SK-N-SH (cell line): ENCODE data around the gene NTM. TPM values are rescaled to one million over a fixed set of nuclear protein-coding genes. Genes with fewer than 3 reads are reported as not detected.

Source experiments
- CTCF ChIA-PET: fragments of 300-600, 350-600 bp; formaldehyde crosslinking; extraction: SDS; loops from one replicate; lab custom pipeline; 2021; lab: Yijun Ruan, JAX
- POLR2A ChIA-PET: fragments of 350-600 bp; sonication (Branson Sonifier 250); formaldehyde crosslinking; extraction: SDS; loops from one replicate; lab custom pipeline; 2020; ENCODE audit warnings: antibody characterized with exemption, inconsistent platforms; lab: Yijun Ruan, JAX
- DNase-seq: peaks from one replicate; pipeline ENCODE4 v3.0.0; 2012
- H2AFZ ChIP-seq: fragments of 200-600 bp; sonication (generic); 2 replicates; pipeline ENCODE4 v1.8.1; 2016; ENCODE audit warnings: antibody characterized with exemption, mild to moderate bottlenecking, low read depth
- H3F3A ChIP-seq: fragments of 200-600 bp; sonication (generic); replicated peaks from 2 replicates; pipeline ENCODE3; 2016; ENCODE audit warnings: antibody characterized with exemption, mild to moderate bottlenecking; ENCODE audit not compliant: insufficient read depth
- H3K27ac ChIP-seq, 2 experiments: fragments of 200-500 bp in 1 of 2; fragments of 200-600 bp in 1 of 2; sonication (Bioruptor generic) in 1 of 2; sonication (generic), shearing (Covaris generic) in 1 of 2; 2 replicates each; pipeline versions ENCODE4 v1.5.1 to v1.6.1; 2014 to 2016; ENCODE audit warnings: low read depth in 2 of 2, inconsistent platforms in 1 of 2, low read length in 1 of 2, mild to moderate bottlenecking in 1 of 2, mixed read lengths in 1 of 2
- H3K27me3 ChIP-seq: fragments of 200-600 bp; sonication (generic), shearing (Covaris generic); 2 replicates; pipeline ENCODE4 v1.6.1; 2016; ENCODE audit warnings: mixed run types; ENCODE audit not compliant: insufficient read depth
- H3K36me3 ChIP-seq, 2 experiments: fragments of 200-500 bp in 1 of 2; fragments of 200-600 bp in 1 of 2; sonication (Bioruptor generic) in 1 of 2; sonication (generic) in 1 of 2; replicated peaks in 1 of 2; 2 replicates each; pipeline versions ENCODE3 to v1.5.1; 2014 to 2016; ENCODE audit warnings: low read length in 1 of 2, mild to moderate bottlenecking in 1 of 2; ENCODE audit not compliant: insufficient read depth in 2 of 2, control insufficient read depth in 1 of 2
- H3K4me1 ChIP-seq, 2 experiments: fragments of 200-500 bp in 1 of 2; fragments of 200-600 bp in 1 of 2; sonication (Bioruptor generic) in 1 of 2; sonication (generic), shearing (Covaris generic) in 1 of 2; 2 replicates each; pipeline versions ENCODE4 v1.5.1 to v1.6.1; 2014 to 2016; ENCODE audit warnings: low read depth in 1 of 2, low read length in 1 of 2, mixed run types in 1 of 2; ENCODE audit not compliant: insufficient read depth in 2 of 2, control insufficient read depth in 1 of 2
- H3K4me2 ChIP-seq: fragments of 200-600 bp; sonication (generic), shearing (Covaris generic); 2 replicates; pipeline ENCODE4 v1.6.1; 2017; ENCODE audit warnings: mixed run types
- H3K4me3 ChIP-seq, 2 experiments: fragments of 200-500 bp in 1 of 2; fragments of 200-600 bp in 1 of 2; sonication (Bioruptor generic) in 1 of 2; sonication (generic), shearing (Covaris generic) in 1 of 2; 2 replicates each; pipeline versions ENCODE4 v1.5.1 to v1.8.1; 2014 to 2016; ENCODE audit warnings: low read depth in 2 of 2, inconsistent platforms in 1 of 2, low read length in 1 of 2, mild to moderate bottlenecking in 1 of 2, mixed read lengths in 1 of 2, moderate library complexity in 1 of 2
- H3K79me2 ChIP-seq: fragments of 200-600 bp; sonication (generic); 2 replicates; pipeline ENCODE4 v1.8.1; 2017; ENCODE audit warnings: mild to moderate bottlenecking; ENCODE audit not compliant: insufficient read depth
- H3K9ac ChIP-seq: fragments of 200-600 bp; sonication (generic); 2 replicates; pipeline ENCODE4 v1.6.1; 2017; ENCODE audit warnings: mixed run types
- H3K9me2 ChIP-seq: fragments of 200-600 bp; sonication (generic); 2 replicates; pipeline ENCODE4 v1.6.1; 2017; ENCODE audit warnings: mixed run types
- H3K9me3 ChIP-seq: fragments of 200-600 bp; sonication (generic); 2 replicates; pipeline ENCODE4 v1.6.1; 2017; ENCODE audit warnings: mixed run types, mild to moderate bottlenecking, moderate library complexity
- H4K20me1 ChIP-seq: fragments of 200-600 bp; sonication (generic); 2 replicates; pipeline ENCODE4 v1.6.1; 2017; ENCODE audit warnings: mild to moderate bottlenecking, mixed run types; ENCODE audit not compliant: insufficient read depth
- ELF1 ChIP-seq: IDR thresholded peaks from 2 replicates; pipeline ENCODE4 v1.4.0; 2012
- FOSL2 ChIP-seq: IDR thresholded peaks from 2 replicates; pipeline ENCODE4 v1.4.0; 2012; ENCODE audit warnings: low read depth, mild to moderate bottlenecking, moderate library complexity, borderline replicate concordance
- GATA2 ChIP-seq: sonication (generic); formaldehyde crosslinking; IDR thresholded peaks from 2 replicates; pipeline ENCODE4 v1.5.0; 2020; ENCODE audit warnings: mild to moderate bottlenecking, missing genetic modification reagents
- JUND ChIP-seq: IDR thresholded peaks from 2 replicates; pipeline ENCODE4 v1.4.0; 2012
- MEF2A ChIP-seq: IDR thresholded peaks from 2 replicates; pipeline ENCODE4 v1.4.0; 2012; ENCODE audit warnings: low read depth, borderline replicate concordance
- NRF1 ChIP-seq: IDR thresholded peaks from 2 replicates; pipeline ENCODE4 v1.6.1; 2012; ENCODE audit warnings: low read depth, mild to moderate bottlenecking, low read length
- POLR2AphosphoS5 ChIP-seq: IDR thresholded peaks from 2 replicates; pipeline ENCODE4 v1.6.1; 2012; ENCODE audit warnings: low read depth, low read length
- RFX5 ChIP-seq: IDR thresholded peaks from 2 replicates; pipeline ENCODE4 v1.6.1; 2012; ENCODE audit warnings: mild to moderate bottlenecking, improper control_type of control experiment, low read length
- SIN3A ChIP-seq: IDR thresholded peaks from 2 replicates; pipeline ENCODE4 v1.6.1; 2012; ENCODE audit warnings: low read depth, mild to moderate bottlenecking, low read length, moderate library complexity, borderline replicate concordance
- USF2 ChIP-seq: fragments of 150-350 bp; IDR thresholded peaks from 2 replicates; pipeline ENCODE4 v1.6.1; 2017; ENCODE audit warnings: antibody characterized with exemption, low read length, low read depth, borderline replicate concordance
- YY1 ChIP-seq: IDR thresholded peaks from 2 replicates; pipeline ENCODE4 v1.4.0; 2012; ENCODE audit warnings: low read depth, mild to moderate bottlenecking
- WGBS: methylation state at CpG from one replicate; pipeline ENCODE4 v1.1.6; 2017; ENCODE audit warnings: low lambda C conversion rate; 5-methylcytosine and 5-hydroxymethylcytosine counted together
- polyA plus RNA-seq, 3 experiments: library from polyadenylated mRNA; depleted of rRNA; stranded (reverse); fragments of >200 nt; gene quantifications; 2 replicates each; pipeline ENCODE4 v1.2.3, GENCODE V29; 2012
- TF ChIP-seq, protein P1 (sequence below): fragments of 200-600 bp; sonication (generic); IDR thresholded peaks from 2 replicates; pipeline ENCODE4 v1.6.1; 2017; ENCODE audit warnings: antibody characterized with exemption, mild to moderate bottlenecking, moderate library complexity
- TF ChIP-seq, protein P2 (sequence below): IDR thresholded peaks from 2 replicates; pipeline ENCODE4 v1.4.0; 2012; ENCODE audit warnings: low read depth, borderline replicate concordance

NTM gene
- polyA plus RNA-seq, 1 of the 3 experiments (the other 2 are of a cell fraction): 20.0 TPM

- Histone ChIP-seq H2AFZ (no peak overlapping the region), H4K20me1 (no peaks in the 10 kb centered on the region), H3K9me3 (no peaks in the 10 kb centered on the region), H3K27ac (no peak overlapping the region), H3F3A (no peaks in the 10 kb centered on the region), H3K9me2 (no peaks in the 10 kb centered on the region), H3K79me2 (no peaks in the 10 kb centered on the region), H3K4me2 (no peak overlapping the region), H3K9ac (no peak overlapping the region), H3K27me3 (no peaks in the 10 kb centered on the region), H3K4me1 (no peaks in the 10 kb centered on the region), H3K4me3 (no peak overlapping the region), H3K36me3 (no peaks in the 10 kb centered on the region)
- POLR2A ChIA-PET: no interaction called here
- WGBS: 6% methylated on average over 1 of the region's 1 CpG
- CTCF ChIA-PET: no interaction called here
- TF ChIP-seq RFX5 (no peak), USF2 (no peak), GATA2 (CRISPR knock-in tag) (no peak), FOSL2 (no peak), YY1 (no peak), MEF2A (no peak), NRF1 (no peak), SIN3A (no peak), JUND (no peak)
- TF ChIP-seq, protein P1, sequence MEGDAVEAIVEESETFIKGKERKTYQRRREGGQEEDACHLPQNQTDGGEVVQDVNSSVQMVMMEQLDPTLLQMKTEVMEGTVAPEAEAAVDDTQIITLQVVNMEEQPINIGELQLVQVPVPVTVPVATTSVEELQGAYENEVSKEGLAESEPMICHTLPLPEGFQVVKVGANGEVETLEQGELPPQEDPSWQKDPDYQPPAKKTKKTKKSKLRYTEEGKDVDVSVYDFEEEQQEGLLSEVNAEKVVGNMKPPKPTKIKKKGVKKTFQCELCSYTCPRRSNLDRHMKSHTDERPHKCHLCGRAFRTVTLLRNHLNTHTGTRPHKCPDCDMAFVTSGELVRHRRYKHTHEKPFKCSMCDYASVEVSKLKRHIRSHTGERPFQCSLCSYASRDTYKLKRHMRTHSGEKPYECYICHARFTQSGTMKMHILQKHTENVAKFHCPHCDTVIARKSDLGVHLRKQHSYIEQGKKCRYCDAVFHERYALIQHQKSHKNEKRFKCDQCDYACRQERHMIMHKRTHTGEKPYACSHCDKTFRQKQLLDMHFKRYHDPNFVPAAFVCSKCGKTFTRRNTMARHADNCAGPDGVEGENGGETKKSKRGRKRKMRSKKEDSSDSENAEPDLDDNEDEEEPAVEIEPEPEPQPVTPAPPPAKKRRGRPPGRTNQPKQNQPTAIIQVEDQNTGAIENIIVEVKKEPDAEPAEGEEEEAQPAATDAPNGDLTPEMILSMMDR: no peak
- DNase-seq: no peak
Measured at GRCh38 chr11:131351848-131352247, 18.6 kb upstream of the NTM start.

DNA sequence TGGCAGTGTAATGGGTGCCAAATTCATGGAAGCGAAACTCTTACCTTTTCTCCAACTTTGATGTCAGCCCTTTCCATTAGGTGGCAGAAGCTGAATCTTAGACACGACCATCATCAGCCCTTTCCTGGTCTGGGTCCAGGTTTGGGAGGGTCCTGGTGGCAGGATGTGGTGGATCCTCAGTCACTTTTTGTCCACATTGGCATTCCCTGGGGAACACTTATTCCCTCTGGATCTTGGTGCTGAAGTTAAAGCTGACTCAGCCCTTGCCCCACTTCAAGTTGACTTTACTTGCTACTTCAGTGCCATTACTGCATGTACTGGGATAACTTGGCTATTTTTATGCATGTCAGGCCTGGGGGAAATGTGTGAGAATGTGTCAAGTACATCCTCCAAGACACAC lies 16.6 kb upstream of the NTM start:
- Histone ChIP-seq H3K36me3 (no peaks in the 10 kb centered on the region), H2AFZ (no peak overlapping the region), H3K9me2 (no peaks in the 10 kb centered on the region), H3K79me2 (no peaks in the 10 kb centered on the region), H4K20me1 (no peaks in the 10 kb centered on the region), H3K4me3 (no peak overlapping the region), H3K9ac (no peak overlapping the region), H3K9me3 (no peaks in the 10 kb centered on the region)
- no peak for DNase-seq
- TF ChIP-seq ELF1 (no peak), MEF2A (no peak), POLR2AphosphoS5 (no peak)
- TF ChIP-seq, protein P2, sequence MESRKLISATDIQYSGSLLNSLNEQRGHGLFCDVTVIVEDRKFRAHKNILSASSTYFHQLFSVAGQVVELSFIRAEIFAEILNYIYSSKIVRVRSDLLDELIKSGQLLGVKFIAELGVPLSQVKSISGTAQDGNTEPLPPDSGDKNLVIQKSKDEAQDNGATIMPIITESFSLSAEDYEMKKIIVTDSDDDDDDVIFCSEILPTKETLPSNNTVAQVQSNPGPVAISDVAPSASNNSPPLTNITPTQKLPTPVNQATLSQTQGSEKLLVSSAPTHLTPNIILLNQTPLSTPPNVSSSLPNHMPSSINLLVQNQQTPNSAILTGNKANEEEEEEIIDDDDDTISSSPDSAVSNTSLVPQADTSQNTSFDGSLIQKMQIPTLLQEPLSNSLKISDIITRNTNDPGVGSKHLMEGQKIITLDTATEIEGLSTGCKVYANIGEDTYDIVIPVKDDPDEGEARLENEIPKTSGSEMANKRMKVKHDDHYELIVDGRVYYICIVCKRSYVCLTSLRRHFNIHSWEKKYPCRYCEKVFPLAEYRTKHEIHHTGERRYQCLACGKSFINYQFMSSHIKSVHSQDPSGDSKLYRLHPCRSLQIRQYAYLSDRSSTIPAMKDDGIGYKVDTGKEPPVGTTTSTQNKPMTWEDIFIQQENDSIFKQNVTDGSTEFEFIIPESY: no peak
- TF ChIP-seq, all 33 proteins: peak for 0
- ChIA-PET CTCF (no interaction called here), POLR2A (no interaction called here)
- H3K4me2 ChIP-seq: no peak overlapping the region
- WGBS: 13% methylated on average over 2 of the region's 2 CpGs
- no peaks in the 10 kb centered on the region for H3K4me1 ChIP-seq
- no peaks in the 10 kb centered on the region for H3F3A ChIP-seq
- no peak overlapping the region for H3K27ac ChIP-seq
- no peaks in the 10 kb centered on the region for H3K27me3 ChIP-seq
